Measurements from ENCODE around the gene CXCL13. TPM values are rescaled to one million over a fixed set of nuclear protein-coding genes. Genes with fewer than 3 reads are reported as not detected.

CXCL13 gene
- polyA plus RNA-seq, 3 donors = not detected

- intact Hi-C loops (cut with micrococcal nuclease) = no loop called here
- Histone ChIP-seq H3K4me1 (ENCODE audit: control insufficient read depth in 1 of 2, insufficient read depth in 2 of 2, low read length in 2 of 2) (no peaks in the 10 kb centered on the region), H3K9ac (ENCODE audit: insufficient read depth, low read length, poor library complexity, severe bottlenecking) (no peak overlapping the region), H4K20me1 (ENCODE audit: insufficient read depth, low read length) (no peaks in the 10 kb centered on the region), H3K79me2 (ENCODE audit: insufficient read depth, low read length) (no peaks in the 10 kb centered on the region), H3K4me2 (replicated peaks; ENCODE audit: extremely low read depth, low read length, poor library complexity, severe bottlenecking) (no peak overlapping the region), H3K27ac (ENCODE audit: low read depth in 1 of 2, low read length in 2 of 2) (no peak overlapping the region), H3K4me3 (replicated peaks in 1 of 3; ENCODE audit: low read depth in 2 of 3, low read length in 3 of 3) (no peak overlapping the region), H3K9me3 (replicated peaks in 1 of 2; ENCODE audit: control insufficient read depth in 1 of 2, insufficient read depth in 1 of 2, low read length in 2 of 2) (no peaks in the 10 kb centered on the region), H2AFZ (ENCODE audit: insufficient read depth, low read depth, low read length, poor library complexity, severe bottlenecking) (no peak overlapping the region), H3K36me3 (replicated peaks in 1 of 2; ENCODE audit: control insufficient read depth in 1 of 2, insufficient read depth in 2 of 2, low read length in 2 of 2) (no peaks in the 10 kb centered on the region), H3K27me3 (ENCODE audit: control insufficient read depth in 2 of 2, insufficient read depth in 2 of 2, low read length in 2 of 2) (no peaks in the 10 kb centered on the region)
- no peaks in the 10 kb centered on the region for H3K36me3 Mint-ChIP-seq
- TF ChIP-seq, protein P1, sequence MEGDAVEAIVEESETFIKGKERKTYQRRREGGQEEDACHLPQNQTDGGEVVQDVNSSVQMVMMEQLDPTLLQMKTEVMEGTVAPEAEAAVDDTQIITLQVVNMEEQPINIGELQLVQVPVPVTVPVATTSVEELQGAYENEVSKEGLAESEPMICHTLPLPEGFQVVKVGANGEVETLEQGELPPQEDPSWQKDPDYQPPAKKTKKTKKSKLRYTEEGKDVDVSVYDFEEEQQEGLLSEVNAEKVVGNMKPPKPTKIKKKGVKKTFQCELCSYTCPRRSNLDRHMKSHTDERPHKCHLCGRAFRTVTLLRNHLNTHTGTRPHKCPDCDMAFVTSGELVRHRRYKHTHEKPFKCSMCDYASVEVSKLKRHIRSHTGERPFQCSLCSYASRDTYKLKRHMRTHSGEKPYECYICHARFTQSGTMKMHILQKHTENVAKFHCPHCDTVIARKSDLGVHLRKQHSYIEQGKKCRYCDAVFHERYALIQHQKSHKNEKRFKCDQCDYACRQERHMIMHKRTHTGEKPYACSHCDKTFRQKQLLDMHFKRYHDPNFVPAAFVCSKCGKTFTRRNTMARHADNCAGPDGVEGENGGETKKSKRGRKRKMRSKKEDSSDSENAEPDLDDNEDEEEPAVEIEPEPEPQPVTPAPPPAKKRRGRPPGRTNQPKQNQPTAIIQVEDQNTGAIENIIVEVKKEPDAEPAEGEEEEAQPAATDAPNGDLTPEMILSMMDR (IDR thresholded peaks at IDR 0.05) = no peak
- 100% methylated on average over 1 of the region's 2 CpGs for WGBS (ENCODE audit: insufficient coverage)
- H3K9me3 Mint-ChIP-seq = peaks cover 0 to 7% (median 3%) of the 10 kb centered on the region in 7 donors
- H3K4me1 Mint-ChIP-seq = no peaks in the 10 kb centered on the region
- H3K27ac Mint-ChIP-seq = no peak overlapping the region
- H3K27me3 Mint-ChIP-seq (ENCODE audit: low read depth in 3 of 3) = no peaks in the 10 kb centered on the region
- no peak overlapping the region for H3K4me3 Mint-ChIP-seq
- no peak for DNase-seq
Observed at GRCh38 chr4:77579406-77580076, 26.1 kb upstream of the CXCL13 start.

- H3K4me3 ChIP-seq (replicated peaks in 1 of 3; ENCODE audit: low read depth in 2 of 3, low read length in 3 of 3) = no peak overlapping the region
- Mint-ChIP-seq H3K9me3 (peaks cover 0 to 4% (median 3%) of the 10 kb centered on the region in 7 donors), H3K27ac (no peak overlapping the region), H3K4me3 (no peak overlapping the region), H3K4me1 (peaks cover 3% of the 10 kb centered on the region), H3K36me3 (no peaks in the 10 kb centered on the region), H3K27me3 (ENCODE audit: low read depth in 3 of 3) (no peaks in the 10 kb centered on the region)
- no peak overlapping the region for H3K27ac ChIP-seq (ENCODE audit: low read depth in 1 of 2, low read length in 2 of 2)
- no peaks in the 10 kb centered on the region for H3K9me3 ChIP-seq (replicated peaks in 1 of 2; ENCODE audit: control insufficient read depth in 1 of 2, insufficient read depth in 1 of 2, low read length in 2 of 2)
- H2AFZ ChIP-seq (ENCODE audit: insufficient read depth, low read depth, low read length, poor library complexity, severe bottlenecking) = no peak overlapping the region
- no peak overlapping the region for H3K4me2 ChIP-seq (replicated peaks; ENCODE audit: extremely low read depth, low read length, poor library complexity, severe bottlenecking)
- H3K27me3 ChIP-seq (ENCODE audit: control insufficient read depth in 2 of 2, insufficient read depth in 2 of 2, low read length in 2 of 2) = no peaks in the 10 kb centered on the region
- H3K4me1 ChIP-seq (ENCODE audit: control insufficient read depth in 1 of 2, insufficient read depth in 2 of 2, low read length in 2 of 2) = no peaks in the 10 kb centered on the region
- no peak for DNase-seq
- no peaks in the 10 kb centered on the region for H3K36me3 ChIP-seq (replicated peaks in 1 of 2; ENCODE audit: control insufficient read depth in 1 of 2, insufficient read depth in 2 of 2, low read length in 2 of 2)
- TF ChIP-seq, protein P1 (IDR thresholded peaks at IDR 0.05) = no peak
- intact Hi-C loops (cut with micrococcal nuclease) = no loop called here
- 100% methylated on average over 1 of the region's 4 CpGs for WGBS (ENCODE audit: insufficient coverage)
- H3K9ac ChIP-seq (ENCODE audit: insufficient read depth, low read length, poor library complexity, severe bottlenecking) = no peak overlapping the region
- H4K20me1 ChIP-seq (ENCODE audit: insufficient read depth, low read length) = no peaks in the 10 kb centered on the region
- no peaks in the 10 kb centered on the region for H3K79me2 ChIP-seq (ENCODE audit: insufficient read depth, low read length)
Observed at GRCh38 chr4:77581724-77582123, 23.9 kb upstream of the CXCL13 start.

All from CD14-positive monocyte (primary cell).